ENCODE data around the gene SEMA4F.

SEMA4F gene

DNA sequence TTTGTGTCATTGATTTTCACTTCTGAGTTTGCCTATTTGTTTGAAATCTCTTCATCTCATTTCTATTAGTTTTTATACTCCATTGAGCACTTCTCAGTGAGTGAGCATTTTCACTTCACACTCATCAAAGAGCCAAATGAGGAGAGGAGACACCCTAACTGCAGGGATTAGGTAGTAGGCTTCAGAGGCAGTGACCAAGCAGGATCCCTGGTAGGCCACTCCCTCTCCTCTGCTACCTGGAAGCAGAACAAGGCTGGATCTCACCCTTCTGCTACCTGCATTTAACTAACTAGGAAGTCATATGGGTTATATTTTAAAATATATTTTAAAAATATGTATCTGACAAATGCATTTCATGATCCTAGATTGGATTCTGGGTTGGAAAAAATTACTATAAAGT lies 52.7 kb downstream of the SEMA4F start:
- no peak for DNase-seq (ENCODE audit: low read depth in 3 of 3)

GRCh38 chr2:74707837-74708236 lies 53.8 kb downstream of the SEMA4F start:
- DNase-seq (ENCODE audit: low read depth in 3 of 3): no peak

- no peak for DNase-seq (ENCODE audit: low read depth in 3 of 3)
Measured at GRCh38 chr2:74708296-74708695, 54.2 kb downstream of the SEMA4F start.

DNA sequence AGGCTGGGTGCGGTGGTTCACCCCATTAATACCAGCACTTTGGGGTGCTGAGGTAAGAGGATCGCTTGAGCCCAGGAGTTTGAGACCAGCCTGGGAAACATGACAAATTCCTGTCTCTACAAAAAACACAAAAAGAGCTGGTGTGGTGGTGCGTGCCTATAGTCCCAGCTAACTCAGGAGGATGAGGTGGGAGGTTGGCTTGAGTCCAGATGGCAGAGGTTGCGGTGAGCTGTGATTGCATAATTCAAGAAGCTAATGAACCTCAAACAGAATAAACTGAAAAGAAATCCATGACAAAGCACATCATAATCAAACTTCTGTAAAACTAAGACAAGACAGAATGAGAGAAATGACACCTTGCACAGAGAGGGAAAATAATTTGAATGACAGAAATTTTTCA lies 54.8 kb downstream of the SEMA4F start:
- no peak for DNase-seq (ENCODE audit: low read depth in 3 of 3)

GRCh38 chr2:74712223-74713053 lies 58.4 kb downstream of the SEMA4F start:
- DNase-seq (ENCODE audit: low read depth in 3 of 3): no peak

- DNase-seq (ENCODE audit: low read depth in 3 of 3): no peak
Measured at GRCh38 chr2:74714691-74715080, 60.6 kb downstream of the SEMA4F start.

- DNase-seq (ENCODE audit: low read depth in 3 of 3): peak; percentile 66 to 68 (median 67)
Measured at GRCh38 chr2:74715081-74715791, 61.2 kb downstream of the SEMA4F start.

DNA sequence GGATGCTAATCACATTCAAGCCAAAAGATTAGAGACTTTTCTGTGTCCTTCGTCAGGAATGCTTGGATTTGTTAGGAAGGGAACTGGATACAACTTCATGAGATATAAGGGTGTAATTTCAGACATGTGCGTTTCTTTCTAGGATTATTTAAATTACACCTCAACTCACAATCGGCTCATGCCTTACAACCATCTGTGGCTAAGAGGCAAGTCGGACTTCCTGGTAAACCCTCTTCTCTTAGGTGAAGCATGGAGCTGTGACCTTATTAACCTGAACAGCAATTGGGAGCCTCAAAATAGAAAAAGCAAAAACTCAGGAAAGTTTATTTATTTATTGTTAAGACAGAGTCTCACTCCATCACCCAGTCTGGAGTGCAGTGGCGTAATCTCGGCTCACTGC lies 61.8 kb downstream of the SEMA4F start:
- no peak for DNase-seq (ENCODE audit: low read depth in 3 of 3)

GRCh38 chr2:74719066-74719465 lies 65.0 kb downstream of the SEMA4F start:
- no peak for DNase-seq (ENCODE audit: low read depth in 3 of 3)

DNA sequence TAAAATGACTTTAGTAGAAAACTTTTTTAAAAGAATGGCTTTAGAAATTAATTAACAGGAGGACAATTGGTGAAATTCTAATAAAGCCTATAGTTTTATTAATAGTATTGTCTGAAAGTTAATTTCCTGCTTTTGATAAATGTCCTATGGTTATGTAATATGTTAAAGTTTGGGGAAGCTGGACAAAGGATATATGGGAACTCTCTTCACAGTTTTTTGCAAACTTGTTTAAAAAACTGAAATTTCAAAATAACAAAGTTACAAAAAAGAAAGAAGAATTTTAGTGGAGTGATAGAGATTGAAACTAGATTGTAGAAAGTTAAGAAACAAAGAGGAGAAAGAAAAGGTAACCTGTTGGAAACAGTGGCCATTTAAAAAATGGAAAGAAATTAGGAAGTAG lies 67.3 kb downstream of the SEMA4F start:
- no peak for DNase-seq (ENCODE audit: low read depth in 3 of 3)

GRCh38 chr2:74724496-74724895 lies 70.4 kb downstream of the SEMA4F start:
- DNase-seq (ENCODE audit: low read depth in 3 of 3): no peak

DNA sequence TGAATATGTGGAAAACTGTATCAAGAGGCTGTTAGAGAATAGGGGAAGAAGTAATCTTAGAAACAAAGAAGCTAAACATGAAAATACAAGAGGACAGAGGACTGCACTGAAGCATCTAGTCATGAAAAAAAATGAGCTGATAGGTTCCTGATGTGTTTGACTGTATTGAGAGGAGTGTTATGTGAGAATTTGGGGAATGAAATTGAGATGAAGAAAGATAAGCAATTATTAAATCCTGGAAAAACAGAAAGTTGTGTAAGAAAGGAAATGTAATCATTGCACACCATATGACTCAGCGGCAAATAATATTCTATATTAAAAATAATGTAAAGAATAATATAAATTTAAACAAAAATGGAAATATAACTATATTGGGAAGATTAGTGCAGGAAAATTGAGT lies 71.2 kb downstream of the SEMA4F start:
- no peak for DNase-seq (ENCODE audit: low read depth in 3 of 3)

- no peak for DNase-seq (ENCODE audit: low read depth in 3 of 3)
Measured at GRCh38 chr2:74728842-74729241, 74.8 kb downstream of the SEMA4F start.

DNA sequence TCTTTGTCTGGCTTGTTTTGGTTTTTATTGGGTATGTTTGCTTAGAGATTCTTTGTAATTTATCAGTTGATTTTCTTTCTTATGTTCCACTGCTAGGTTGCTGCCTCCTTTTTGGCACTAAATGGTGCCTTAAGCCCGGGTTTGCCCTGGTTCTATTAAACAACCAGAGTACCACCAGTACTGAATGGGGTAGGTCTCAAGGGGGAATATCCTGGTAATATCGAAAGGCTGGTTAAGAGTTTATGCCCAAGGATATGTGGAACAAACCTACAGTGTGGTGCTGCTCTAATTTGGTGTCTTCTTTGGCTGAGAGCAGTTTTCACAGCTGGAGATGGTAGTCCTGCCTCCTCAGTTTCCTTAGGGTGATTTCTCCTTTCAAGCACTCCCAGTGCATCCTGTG lies 76.5 kb downstream of the SEMA4F start:
- no peak for DNase-seq (ENCODE audit: low read depth in 3 of 3)
